K562 (cell line): ENCODE measurements around the gene ACP4. TPM values are rescaled to one million over a fixed set of nuclear protein-coding genes. Genes with fewer than 3 reads are reported as not detected.

Experiments used
- CTBP1 ChIP-seq: fragments of 450-650 bp; IDR thresholded peaks from 2 replicates; pipeline ENCODE4 v1.6.1; 2016; ENCODE audit warnings: borderline replicate concordance
- HEY1 ChIP-seq: fragments of 250-450 bp; sonication (Bioruptor Pico); IDR thresholded peaks from 2 replicates; pipeline ENCODE4 v1.5.0; 2020; ENCODE audit warnings: mild to moderate bottlenecking, moderate library complexity, borderline replicate concordance
- HMGN3 ChIP-seq: IDR thresholded peaks from 2 replicates; pipeline ENCODE4 v1.6.1; 2011; ENCODE audit warnings: borderline replicate concordance, low read depth, mild to moderate bottlenecking, mixed read lengths, low read length; ENCODE audit not compliant: insufficient read length; ENCODE audit errors: extremely low read depth
- IRF1 ChIP-seq: sonication (generic); formaldehyde crosslinking; IDR thresholded peaks from 2 replicates; pipeline ENCODE4 v1.8.0; 2022; ENCODE audit warnings: missing genetic modification reagents, mild to moderate bottlenecking, borderline replicate concordance
- NR1H2 ChIP-seq: sonication (generic); formaldehyde crosslinking; IDR thresholded peaks from 2 replicates; pipeline ENCODE4 v1.4.0; 2020; ENCODE audit warnings: mild to moderate bottlenecking, missing genetic modification reagents
- NR2C1 ChIP-seq, 2 experiments: fragments of 450-650 bp; IDR thresholded peaks; 2 replicates each; pipeline ENCODE4 v1.6.1; 2017; ENCODE audit warnings: mild to moderate bottlenecking in 2 of 2, antibody characterized with exemption in 1 of 2, inconsistent platforms in 1 of 2, missing compliant biosample characterization in 1 of 2, missing genetic modification characterization in 1 of 2
- POLR2AphosphoS2 ChIP-seq: IDR thresholded peaks from 2 replicates; pipeline ENCODE4 v1.6.1; 2012; ENCODE audit warnings: low read length, improper control_type of control experiment
- POLR2AphosphoS5 ChIP-seq: IDR thresholded peaks from 2 replicates; pipeline ENCODE4 v1.6.1; 2011; ENCODE audit warnings: mild to moderate bottlenecking, low read depth, low read length, moderate library complexity; ENCODE audit not compliant: control insufficient read depth, insufficient read depth
- POLR2B ChIP-seq: fragments of 450-650 bp; IDR thresholded peaks from 2 replicates; pipeline ENCODE4 v1.6.1; 2018; ENCODE audit warnings: low read depth; ENCODE audit not compliant: partially characterized antibody
- RAD21 ChIP-seq, 2 experiments: fragments of 250-450 bp in 1 of 2; fragments of 450-650 bp in 1 of 2; sonication (Bioruptor Pico) in 1 of 2; formaldehyde crosslinking in 1 of 2; IDR thresholded peaks in 1 of 2; conservative IDR thresholded peaks in 1 of 2; 2 replicates each; pipeline versions ENCODE4 v1.4.0 to v1.8.0; 2020 to 2022; ENCODE audit warnings: mild to moderate bottlenecking in 2 of 2, moderate library complexity in 1 of 2
- RBFOX2 ChIP-seq: fragments of 200-400 bp; formaldehyde crosslinking; IDR thresholded peaks from 2 replicates; pipeline ENCODE4 v1.6.1; 2017; ENCODE audit warnings: low read depth, mild to moderate bottlenecking, low read length, moderate library complexity
- ZBTB33 ChIP-seq: sonication (generic); formaldehyde crosslinking; IDR thresholded peaks from 2 replicates; pipeline ENCODE4 v1.8.1; 2023; ENCODE audit warnings: mild to moderate bottlenecking, missing genetic modification reagents
- ZNF347 ChIP-seq: fragments of 450-650 bp; formaldehyde crosslinking; IDR thresholded peaks from 2 replicates; pipeline ENCODE4 v1.4.0; 2020; ENCODE audit warnings: low read depth, mild to moderate bottlenecking, moderate library complexity
- ZNF445 ChIP-seq: fragments of 250-450 bp; sonication (Bioruptor Pico); IDR thresholded peaks from 2 replicates; pipeline ENCODE4 v1.4.0; 2020; ENCODE audit warnings: low read depth, mild to moderate bottlenecking, moderate library complexity
- ZNF77 ChIP-seq: fragments of 250-450 bp; sonication (Bioruptor Pico); IDR thresholded peaks from 2 replicates; pipeline ENCODE4 v1.5.0; 2020
- polyA plus RNA-seq, 8 experiments: library from polyadenylated mRNA; depleted of rRNA in 4 of 8; stranded (reverse) in 5 of 8; unstranded in 3 of 8; fragments of >200 nt; fragmentation: Nextera tagmentation in 2 of 8; fragmentation: Illumina TruSeq in 1 of 8; extraction: Ambion mirVana in 2 of 8; extraction: Trizol in 1 of 8; gene quantifications; 2 replicates each; pipeline versions ENCODE4 v1.2.1 to v1.2.3, GENCODE V29; 2011 to 2014; ENCODE audit warnings: inconsistent platforms in 1 of 8, missing spikeins in 1 of 8
- total RNA-seq, 7 experiments: library from RNA; depleted of rRNA in 6 of 7; stranded (reverse); fragments of >200 nt in 6 of 7; fragmentation: Illumina TruSeq in 2 of 7; extraction: Trizol in 2 of 7; gene quantifications; 2 replicates each; pipeline versions ENCODE4 v1.2.1 to v1.2.3, GENCODE V29; 2011 to 2021; ENCODE audit warnings: low replicate concordance in 1 of 7
- TF ChIP-seq, protein P1 (sequence below): fragments of 250-450 bp; sonication (Bioruptor Pico); IDR thresholded peaks from 2 replicates; pipeline ENCODE4 v1.8.0; 2022; ENCODE audit warnings: moderate library complexity, mild to moderate bottlenecking, inconsistent platforms
- TF ChIP-seq, protein P2 (sequence below): sonication (generic); formaldehyde crosslinking; IDR thresholded peaks from 2 replicates; pipeline ENCODE4 v1.8.1; 2023; ENCODE audit warnings: mild to moderate bottlenecking, missing genetic modification reagents
- TF ChIP-seq, protein P3 (sequence below), 3 experiments: fragments of 200-800 bp in 1 of 3; sonication (Bioruptor generic) in 1 of 3; sonication (generic) in 1 of 3; formaldehyde crosslinking in 1 of 3; IDR thresholded peaks; 2 replicates each; pipeline versions ENCODE4 v1.6.1 to v1.8.0; 2016 to 2022; ENCODE audit warnings: mild to moderate bottlenecking in 2 of 3, missing compliant biosample characterization in 2 of 3, missing genetic modification characterization in 2 of 3, missing genetic modification reagents in 1 of 3

The ACP4 gene
- total and polyA plus RNA-seq, 9 of the 15 experiments (the other 6 are each of a cell fraction or from before 2014, with no cell fraction given), result not detected

GRCh38 chr19:50796128-50796633 lies 6.0 kb downstream of the ACP4 start (continued):
- TF ChIP-seq ZNF445 (CRISPR knock-in tag) (peak; percentile 15; the same call in 1 of the 2 replicates), NR1H2 (CRISPR knock-in tag) (no peak), ZNF347 (CRISPR knock-in tag) (no peak), CTBP1 (peak; percentile 54; the same call in 1 of the 2 replicates), POLR2AphosphoS2 (peak; percentile 57; the same call in 1 of the 2 replicates), ZNF77 (CRISPR knock-in tag) (no peak), IRF1 (no peak), RAD21 (CRISPR knock-in tag; conservative IDR thresholded peaks at IDR 0.05 in 1 of 2, IDR thresholded peaks at IDR 0.05 in 1 of 2) (0 out of 4 replicates have a peak, but pooled peaks of 1 of the 2 experiments have one; percentile 32), HMGN3 (peak; percentile 61), ZBTB33 (CRISPR knock-in tag) (peak; percentile 50; the same call in 1 of the 2 replicates), RBFOX2 (peak; percentile 5; the same call in 1 of the 2 replicates), NR2C1 (IDR thresholded peaks at IDR 0.05) (no peak), NR2C1 (tag; IDR thresholded peaks at IDR 0.05) (no peak), POLR2B (peak; percentile 12), POLR2AphosphoS5 (0 out of 2 replicates have a peak, but pooled peaks have one; percentile 74), HEY1 (no peak)
- TF ChIP-seq, protein P1, sequence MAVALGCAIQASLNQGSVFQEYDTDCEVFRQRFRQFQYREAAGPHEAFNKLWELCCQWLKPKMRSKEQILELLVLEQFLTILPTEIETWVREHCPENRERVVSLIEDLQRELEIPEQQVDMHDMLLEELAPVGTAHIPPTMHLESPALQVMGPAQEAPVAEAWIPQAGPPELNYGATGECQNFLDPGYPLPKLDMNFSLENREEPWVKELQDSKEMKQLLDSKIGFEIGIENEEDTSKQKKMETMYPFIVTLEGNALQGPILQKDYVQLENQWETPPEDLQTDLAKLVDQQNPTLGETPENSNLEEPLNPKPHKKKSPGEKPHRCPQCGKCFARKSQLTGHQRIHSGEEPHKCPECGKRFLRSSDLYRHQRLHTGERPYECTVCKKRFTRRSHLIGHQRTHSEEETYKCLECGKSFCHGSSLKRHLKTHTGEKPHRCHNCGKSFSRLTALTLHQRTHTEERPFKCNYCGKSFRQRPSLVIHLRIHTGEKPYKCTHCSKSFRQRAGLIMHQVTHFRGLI, result no peak
- TF ChIP-seq, protein P2, sequence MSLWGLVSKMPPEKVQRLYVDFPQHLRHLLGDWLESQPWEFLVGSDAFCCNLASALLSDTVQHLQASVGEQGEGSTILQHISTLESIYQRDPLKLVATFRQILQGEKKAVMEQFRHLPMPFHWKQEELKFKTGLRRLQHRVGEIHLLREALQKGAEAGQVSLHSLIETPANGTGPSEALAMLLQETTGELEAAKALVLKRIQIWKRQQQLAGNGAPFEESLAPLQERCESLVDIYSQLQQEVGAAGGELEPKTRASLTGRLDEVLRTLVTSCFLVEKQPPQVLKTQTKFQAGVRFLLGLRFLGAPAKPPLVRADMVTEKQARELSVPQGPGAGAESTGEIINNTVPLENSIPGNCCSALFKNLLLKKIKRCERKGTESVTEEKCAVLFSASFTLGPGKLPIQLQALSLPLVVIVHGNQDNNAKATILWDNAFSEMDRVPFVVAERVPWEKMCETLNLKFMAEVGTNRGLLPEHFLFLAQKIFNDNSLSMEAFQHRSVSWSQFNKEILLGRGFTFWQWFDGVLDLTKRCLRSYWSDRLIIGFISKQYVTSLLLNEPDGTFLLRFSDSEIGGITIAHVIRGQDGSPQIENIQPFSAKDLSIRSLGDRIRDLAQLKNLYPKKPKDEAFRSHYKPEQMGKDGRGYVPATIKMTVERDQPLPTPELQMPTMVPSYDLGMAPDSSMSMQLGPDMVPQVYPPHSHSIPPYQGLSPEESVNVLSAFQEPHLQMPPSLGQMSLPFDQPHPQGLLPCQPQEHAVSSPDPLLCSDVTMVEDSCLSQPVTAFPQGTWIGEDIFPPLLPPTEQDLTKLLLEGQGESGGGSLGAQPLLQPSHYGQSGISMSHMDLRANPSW, result no peak
- TF ChIP-seq, protein P3, sequence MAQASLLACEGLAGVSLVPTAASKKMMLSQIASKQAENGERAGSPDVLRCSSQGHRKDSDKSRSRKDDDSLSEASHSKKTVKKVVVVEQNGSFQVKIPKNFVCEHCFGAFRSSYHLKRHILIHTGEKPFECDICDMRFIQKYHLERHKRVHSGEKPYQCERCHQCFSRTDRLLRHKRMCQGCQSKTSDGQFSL (CRISPR knock-in tag; IDR thresholded peaks at IDR 0.05), result no peak
- TF ChIP-seq, protein P3 (tag; IDR thresholded peaks at IDR 0.05), result no peak
